IMR-90 (cell line): ENCODE measurements around the gene PLXNB3.

Experiments
- BHLHE40 ChIP-seq: fragments of 150-350 bp; IDR thresholded peaks from 2 replicates; pipeline ENCODE4 v1.6.1; 2016; ENCODE audit warnings: mild to moderate bottlenecking, low read depth, low read length
- ELK1 ChIP-seq: fragments of 150-350 bp; IDR thresholded peaks from 2 replicates; pipeline ENCODE4 v1.6.1; 2016; ENCODE audit warnings: low read depth, mild to moderate bottlenecking, low read length, moderate library complexity, borderline replicate concordance
- FOS ChIP-seq: fragments of 150-350 bp; IDR thresholded peaks from 2 replicates; pipeline ENCODE4 v1.6.1; 2016; ENCODE audit warnings: low read depth, low read length
- MAFK ChIP-seq: IDR thresholded peaks from 2 replicates; pipeline ENCODE4 v1.6.1; 2012; ENCODE audit warnings: low read depth, low read length, improper control_type of control experiment
- POLR2A ChIP-seq: IDR thresholded peaks from 2 replicates; pipeline ENCODE4 v1.6.1; 2012; ENCODE audit warnings: mild to moderate bottlenecking, low read depth, low read length
- RAD21 ChIP-seq: IDR thresholded peaks from 2 replicates; pipeline ENCODE4 v1.6.1; 2012; ENCODE audit warnings: low read length, improper control_type of control experiment
- SMC3 ChIP-seq: fragments of 150-350 bp; IDR thresholded peaks from 2 replicates; pipeline ENCODE4 v1.6.1; 2016; ENCODE audit warnings: low read depth, mild to moderate bottlenecking, antibody characterized with exemption, low read length, moderate library complexity
- USF2 ChIP-seq: fragments of 150-350 bp; IDR thresholded peaks from 2 replicates; pipeline ENCODE4 v1.6.1; 2017; ENCODE audit warnings: mild to moderate bottlenecking, antibody characterized with exemption, low read length, low read depth
- TF ChIP-seq, protein P1 (sequence below): conservative IDR thresholded peaks from 2 replicates; pipeline ENCODE4 v1.5.1; 2012; ENCODE audit warnings: mild to moderate bottlenecking, low read depth, low read length, improper control_type of control experiment

GRCh38 chrX:153738056-153738605 is 25.9 kb upstream of the PLXNB3 start:
- no peak for TF ChIP-seq ELK1
- TF ChIP-seq SMC3, result no peak
- no peak for TF ChIP-seq FOS
- TF ChIP-seq, protein P1, sequence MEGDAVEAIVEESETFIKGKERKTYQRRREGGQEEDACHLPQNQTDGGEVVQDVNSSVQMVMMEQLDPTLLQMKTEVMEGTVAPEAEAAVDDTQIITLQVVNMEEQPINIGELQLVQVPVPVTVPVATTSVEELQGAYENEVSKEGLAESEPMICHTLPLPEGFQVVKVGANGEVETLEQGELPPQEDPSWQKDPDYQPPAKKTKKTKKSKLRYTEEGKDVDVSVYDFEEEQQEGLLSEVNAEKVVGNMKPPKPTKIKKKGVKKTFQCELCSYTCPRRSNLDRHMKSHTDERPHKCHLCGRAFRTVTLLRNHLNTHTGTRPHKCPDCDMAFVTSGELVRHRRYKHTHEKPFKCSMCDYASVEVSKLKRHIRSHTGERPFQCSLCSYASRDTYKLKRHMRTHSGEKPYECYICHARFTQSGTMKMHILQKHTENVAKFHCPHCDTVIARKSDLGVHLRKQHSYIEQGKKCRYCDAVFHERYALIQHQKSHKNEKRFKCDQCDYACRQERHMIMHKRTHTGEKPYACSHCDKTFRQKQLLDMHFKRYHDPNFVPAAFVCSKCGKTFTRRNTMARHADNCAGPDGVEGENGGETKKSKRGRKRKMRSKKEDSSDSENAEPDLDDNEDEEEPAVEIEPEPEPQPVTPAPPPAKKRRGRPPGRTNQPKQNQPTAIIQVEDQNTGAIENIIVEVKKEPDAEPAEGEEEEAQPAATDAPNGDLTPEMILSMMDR, result no peak
- TF ChIP-seq RAD21, result no peak
- TF ChIP-seq POLR2A, result no peak
- no peak for TF ChIP-seq MAFK
- TF ChIP-seq BHLHE40, result no peak
- TF ChIP-seq USF2, result no peak
